Stomach smooth muscle (tissue), 2 donors: ENCODE data around the gene LINS1.
A peak's percentile ranks its signal among the peaks of the same experiment; 100 is the strongest.

ENCODE experiments used
- H3K27ac ChIP-seq: one replicate; pipeline ENCODE4 v1.7.0; 2013; ENCODE audit warnings: mild to moderate bottlenecking, low read length, inconsistent platforms
- H3K27me3 ChIP-seq, 2 donors: one replicate each; pipeline ENCODE4 v1.7.0; 2013; ENCODE audit warnings: low read length in 2 of 2; ENCODE audit not compliant: insufficient read depth in 2 of 2, control insufficient read depth in 1 of 2
- H3K36me3 ChIP-seq, 2 donors: one replicate each; pipeline ENCODE4 v1.7.0; 2013; ENCODE audit warnings: low read length in 2 of 2; ENCODE audit not compliant: control insufficient read depth in 2 of 2, insufficient read depth in 2 of 2
- H3K4me1 ChIP-seq: one replicate; pipeline ENCODE4 v1.7.0; 2013; ENCODE audit warnings: low read length; ENCODE audit not compliant: control insufficient read depth, insufficient read depth
- H3K4me3 ChIP-seq, 2 donors: one replicate each; pipeline ENCODE4 v1.7.0; 2013; ENCODE audit warnings: low read length in 2 of 2
- H3K9ac ChIP-seq, 2 donors: one replicate each; pipeline ENCODE4 v1.7.0; 2013; ENCODE audit warnings: low read length in 2 of 2, mild to moderate bottlenecking in 1 of 2
- H3K9me3 ChIP-seq, 2 donors: one replicate each; pipeline ENCODE4 v1.7.0; 2013; ENCODE audit warnings: low read length in 2 of 2; ENCODE audit not compliant: control insufficient read depth in 2 of 2
- donor health status: healthy.
- donor health status: Pancreatic carcinoma.

LINS1 gene

GRCh38 chr15:100631831-100632230 is 29.8 kb upstream of the LINS1 start:
- Histone ChIP-seq H3K4me1 (peaks cover 11% of the 10 kb centered on the region), H3K9me3 (no peaks in the 10 kb centered on the region), H3K27ac (no peak overlapping the region), H3K36me3 (peaks cover 14 to 22% of the 10 kb centered on the region in 2 donors), H3K9ac (no peak overlapping the region), H3K27me3 (no peaks in the 10 kb centered on the region), H3K4me3 (no peak overlapping the region)

- no peaks in the 10 kb centered on the region for H3K27me3 ChIP-seq
- no peak overlapping the region for H3K27ac ChIP-seq
- H3K9ac ChIP-seq: no peak overlapping the region
- no peaks in the 10 kb centered on the region for H3K9me3 ChIP-seq
- no peaks in the 10 kb centered on the region for H3K4me1 ChIP-seq
- H3K4me3 ChIP-seq: no peak overlapping the region
- peaks cover 14 to 22% of the 10 kb centered on the region in 2 donors for H3K36me3 ChIP-seq
These were observed 26.8 kb upstream of the LINS1 start for GRCh38 chr15:100628746-100629145.

- no peaks in the 10 kb centered on the region for H3K4me1 ChIP-seq
- no peak overlapping the region for H3K9ac ChIP-seq
- H3K27me3 ChIP-seq: no peaks in the 10 kb centered on the region
- peaks cover 13 to 22% of the 10 kb centered on the region in 2 donors for H3K36me3 ChIP-seq
- H3K27ac ChIP-seq: no peak overlapping the region
- no peak overlapping the region for H3K4me3 ChIP-seq
- H3K9me3 ChIP-seq: no peaks in the 10 kb centered on the region
These were observed 25.9 kb upstream of the LINS1 start for GRCh38 chr15:100627789-100628395.

GRCh38 chr15:100623301-100623700 is 21.3 kb upstream of the LINS1 start:
- no peaks in the 10 kb centered on the region for H3K27me3 ChIP-seq
- no peaks in the 10 kb centered on the region for H3K9me3 ChIP-seq
- no peak overlapping the region for H3K27ac ChIP-seq
- H3K9ac ChIP-seq: no peak overlapping the region
- H3K4me1 ChIP-seq: no peaks in the 10 kb centered on the region
- no peak overlapping the region for H3K4me3 ChIP-seq
- peaks cover 0 to 2% of the 10 kb centered on the region in 2 donors for H3K36me3 ChIP-seq

- Histone ChIP-seq H3K36me3 (peaks cover 20 to 21% of the 10 kb centered on the region in 2 donors), H3K9me3 (no peaks in the 10 kb centered on the region), H3K4me1 (no peaks in the 10 kb centered on the region), H3K9ac (no peak overlapping the region), H3K4me3 (no peak overlapping the region), H3K27me3 (no peaks in the 10 kb centered on the region), H3K27ac (no peak overlapping the region)
These were observed 14.7 kb upstream of the LINS1 start for GRCh38 chr15:100616700-100617099.

GRCh38 chr15:100615801-100616200 is 13.8 kb upstream of the LINS1 start:
- no peak overlapping the region for H3K27ac ChIP-seq
- H3K4me1 ChIP-seq: no peaks in the 10 kb centered on the region
- no peaks in the 10 kb centered on the region for H3K9me3 ChIP-seq
- no peak overlapping the region for H3K4me3 ChIP-seq
- no peaks in the 10 kb centered on the region for H3K27me3 ChIP-seq
- peaks cover 23 to 24% of the 10 kb centered on the region in 2 donors for H3K36me3 ChIP-seq
- H3K9ac ChIP-seq: no peak overlapping the region

GRCh38 chr15:100614918-100615317 is 12.9 kb upstream of the LINS1 start:
- no peak overlapping the region for H3K27ac ChIP-seq
- H3K9me3 ChIP-seq: no peaks in the 10 kb centered on the region
- no peaks in the 10 kb centered on the region for H3K4me1 ChIP-seq
- H3K4me3 ChIP-seq: no peak overlapping the region
- no peak overlapping the region for H3K9ac ChIP-seq
- peaks cover 25 to 26% of the 10 kb centered on the region in 2 donors for H3K36me3 ChIP-seq
- H3K27me3 ChIP-seq: no peaks in the 10 kb centered on the region

- no peaks in the 10 kb centered on the region for H3K27me3 ChIP-seq
These were observed 12.4 kb upstream of the LINS1 start for GRCh38 chr15:100614336-100614735.

GRCh38 chr15:100613208-100613607 is 11.2 kb upstream of the LINS1 start:
- H3K9ac ChIP-seq: no peak overlapping the region
- no peaks in the 10 kb centered on the region for H3K9me3 ChIP-seq
- no peaks in the 10 kb centered on the region for H3K4me1 ChIP-seq
- H3K27ac ChIP-seq: no peak overlapping the region
- no peaks in the 10 kb centered on the region for H3K27me3 ChIP-seq
- no peak overlapping the region for H3K4me3 ChIP-seq
- H3K36me3 ChIP-seq: peaks cover 27 to 28% of the 10 kb centered on the region in 2 donors

More at GRCh38 chr15:100614336-100614735, 12.4 kb upstream of the LINS1 start:
- Histone ChIP-seq H3K27ac (no peak overlapping the region), H3K9ac (no peak overlapping the region), H3K4me3 (no peak overlapping the region), H3K9me3 (no peaks in the 10 kb centered on the region), H3K4me1 (no peaks in the 10 kb centered on the region), H3K36me3 (peaks cover 27 to 30% of the 10 kb centered on the region in 2 donors)

- H3K4me1 ChIP-seq: no peaks in the 10 kb centered on the region
- no peak overlapping the region for H3K4me3 ChIP-seq
- H3K36me3 ChIP-seq: peaks cover 27 to 28% of the 10 kb centered on the region in 2 donors
- no peak overlapping the region for H3K27ac ChIP-seq
- no peak overlapping the region for H3K9ac ChIP-seq
- no peaks in the 10 kb centered on the region for H3K9me3 ChIP-seq
- no peaks in the 10 kb centered on the region for H3K27me3 ChIP-seq
These were observed 10.6 kb upstream of the LINS1 start for GRCh38 chr15:100612539-100612938.

- Histone ChIP-seq H3K9ac (peak overlapping the region; percentile 81 to 87), H3K9me3 (no peaks in the 10 kb centered on the region), H3K27me3 (no peaks in the 10 kb centered on the region), H3K36me3 (no peaks in the 10 kb centered on the region), H3K27ac (peak overlapping the region; percentile 46), H3K4me3 (peak overlapping the region; percentile 78 to 99), H3K4me1 (peaks cover 15% of the 10 kb centered on the region)
These were observed 924 bp upstream of the LINS1 start for GRCh38 chr15:100602823-100603393.
